SW480 (cell line): ENCODE results near the gene COMMD4.
"Not testable (repeated sequence)": the region's sequence is repeated elsewhere in the genome, so short reads cannot be mapped to it uniquely, and the experiment has no call there.

Source experiments
- DNase-seq: peaks from one replicate; pipeline ENCODE4 v3.0.0-alpha.2; 2016; ENCODE audit warnings: low spot score

COMMD4 gene

DNA sequence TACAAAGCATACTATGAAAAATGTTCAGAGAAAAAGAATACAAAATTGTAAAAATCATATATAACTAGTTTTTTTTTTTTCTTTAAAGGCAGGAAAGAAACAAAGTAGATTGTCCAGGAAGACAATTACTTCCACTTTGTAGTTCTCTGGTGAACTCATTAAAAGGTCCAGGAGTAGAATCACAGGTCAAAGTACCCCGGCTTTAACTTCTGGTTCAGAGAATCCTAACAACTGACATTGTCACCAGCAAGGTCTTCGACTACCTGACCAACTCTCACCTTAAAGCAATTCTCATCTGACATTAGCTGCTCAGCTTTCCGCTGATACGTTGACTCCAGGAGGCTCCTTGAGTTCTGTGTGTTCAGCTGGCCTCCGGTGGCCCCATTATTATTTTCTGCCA, 48.1 kb downstream of the COMMD4 start:
- not testable (repeated sequence) for DNase-seq
